Fibroblast of the conjunctiva (primary cell): ENCODE data around the gene KIF1A.
"Not testable (repeated sequence)": the region's sequence is repeated elsewhere in the genome, so short reads cannot be mapped to it uniquely, and the experiment has no call there.

ENCODE experiments used
- DNase-seq: peaks from one replicate; pipeline ENCODE4 v3.0.0-alpha.2; 2010; ENCODE audit warnings: low read depth

KIF1A gene

DNA sequence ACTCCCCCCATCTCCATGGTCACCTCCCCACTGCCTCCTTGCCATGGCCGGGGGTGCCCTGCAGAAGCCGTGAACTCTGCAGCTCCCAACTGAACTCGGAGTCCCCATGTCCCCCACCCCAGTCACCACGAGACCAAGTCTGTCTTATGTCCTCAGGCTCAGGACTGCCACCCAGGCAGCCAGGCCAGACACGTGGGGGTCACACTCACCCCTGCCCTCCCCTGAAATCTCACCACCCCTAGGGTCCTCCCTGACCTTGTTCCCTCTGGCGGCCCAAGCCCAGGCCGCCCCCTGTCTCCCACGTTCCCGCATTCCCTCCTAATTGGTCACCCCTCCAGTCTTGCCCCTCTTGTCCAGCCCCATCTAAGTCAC lies 117.4 kb downstream of the KIF1A start:
- DNase-seq: no peak

DNA sequence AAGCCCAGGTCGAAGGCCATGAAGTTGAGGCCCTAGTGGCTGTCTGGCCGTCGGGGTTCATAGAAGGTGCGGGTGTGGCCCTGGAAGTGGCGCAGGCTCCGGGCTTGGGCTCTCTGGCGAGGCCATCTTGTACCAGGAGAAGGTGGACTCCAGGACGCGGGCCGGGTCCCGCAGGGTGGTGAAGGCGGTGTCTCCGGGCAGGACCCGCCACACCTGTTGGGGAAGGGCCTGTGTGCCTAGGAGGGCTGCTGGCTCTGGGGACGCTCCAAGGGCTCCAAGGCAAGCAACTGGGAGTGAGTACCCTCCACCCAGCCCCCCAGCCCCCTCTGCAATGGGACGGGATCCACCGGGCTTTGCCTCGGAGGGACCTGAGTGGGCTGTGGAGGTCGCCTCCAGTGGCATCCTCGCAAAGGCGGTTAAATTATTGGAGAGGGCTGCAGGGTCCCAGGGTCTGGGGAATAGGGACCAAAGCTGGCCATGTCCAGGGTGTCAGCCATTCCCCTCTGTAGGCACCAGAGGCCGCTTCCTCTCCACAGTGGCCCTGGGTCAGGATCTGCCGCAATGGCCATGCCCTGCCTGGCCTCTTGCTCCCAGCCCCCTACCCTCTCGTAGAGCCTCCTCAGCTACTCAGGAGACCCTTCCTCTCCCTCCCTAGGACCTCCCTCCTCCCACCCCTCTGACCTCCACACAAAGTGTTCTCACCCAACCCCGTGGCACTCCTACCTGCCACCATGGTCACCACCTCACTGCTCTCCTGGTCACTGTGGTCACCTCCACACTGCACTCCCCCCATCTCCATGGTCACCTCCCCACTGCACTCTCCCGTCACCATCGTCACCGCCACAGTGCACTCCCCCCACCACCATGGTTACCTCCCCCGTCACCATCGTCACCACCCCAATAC lies 118.0 kb downstream of the KIF1A start:
- no peak for DNase-seq

DNA sequence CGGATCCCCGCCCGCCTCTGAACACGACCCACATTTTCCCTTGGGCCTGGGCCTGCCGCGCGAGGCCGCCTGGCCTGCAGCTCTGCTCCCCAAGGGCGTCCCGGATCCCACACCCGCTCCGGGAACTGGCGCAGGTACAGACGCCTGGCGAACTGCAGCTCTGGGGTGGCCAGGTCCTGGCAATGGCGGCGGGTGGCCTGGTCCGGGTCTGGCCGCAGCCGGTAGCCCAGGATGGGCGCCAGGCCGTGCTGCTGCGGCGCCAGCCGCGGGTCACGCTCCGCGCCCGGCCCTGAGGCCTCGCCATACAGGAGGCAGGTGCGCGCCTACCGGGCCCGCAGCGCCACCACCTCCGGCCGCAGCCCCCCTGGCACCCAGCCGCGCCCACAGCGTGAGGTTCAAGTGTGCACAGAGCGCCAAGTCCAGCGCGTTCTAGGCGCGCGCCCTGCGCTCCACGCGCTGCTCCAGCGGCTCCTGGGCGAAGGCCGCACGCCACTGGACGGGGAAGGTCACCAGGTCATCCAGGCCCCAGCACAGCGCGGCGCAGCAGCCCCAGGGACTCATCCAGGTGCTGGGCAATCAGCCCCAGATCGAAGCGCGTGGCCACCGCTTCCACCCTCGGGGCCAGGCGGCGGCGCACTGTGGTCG lies 118.8 kb downstream of the KIF1A start:
- no peak for DNase-seq

GRCh38 chr2:240700616-240701015 lies 119.4 kb downstream of the KIF1A start:
- not testable (repeated sequence) for DNase-seq

DNA sequence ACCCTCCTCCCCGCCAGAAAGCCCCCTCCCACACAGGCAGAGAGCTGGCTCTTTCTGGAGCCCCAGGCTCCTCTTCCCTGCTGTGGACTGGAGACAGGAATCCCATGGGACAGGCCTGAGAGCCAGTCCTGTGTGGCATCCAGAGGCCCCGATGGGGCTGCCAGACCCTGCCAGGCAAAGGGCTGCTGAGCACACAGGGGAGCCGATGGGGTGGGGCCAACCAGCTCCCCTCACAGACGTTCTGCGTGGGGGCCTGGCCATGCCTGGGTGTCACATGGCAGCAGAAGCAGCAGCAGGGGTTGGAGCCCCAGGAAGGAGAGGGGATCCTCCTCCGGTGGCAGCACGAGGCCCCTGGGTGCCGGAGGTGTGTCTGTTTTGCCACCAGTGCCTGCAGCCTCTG lies 120.2 kb downstream of the KIF1A start:
- DNase-seq: not testable (repeated sequence)

GRCh38 chr2:240698852-240699561 lies 121.0 kb downstream of the KIF1A start:
- DNase-seq: not testable (repeated sequence)

GRCh38 chr2:240696469-240696868 lies 123.5 kb downstream of the KIF1A start:
- not testable (repeated sequence) for DNase-seq

DNA sequence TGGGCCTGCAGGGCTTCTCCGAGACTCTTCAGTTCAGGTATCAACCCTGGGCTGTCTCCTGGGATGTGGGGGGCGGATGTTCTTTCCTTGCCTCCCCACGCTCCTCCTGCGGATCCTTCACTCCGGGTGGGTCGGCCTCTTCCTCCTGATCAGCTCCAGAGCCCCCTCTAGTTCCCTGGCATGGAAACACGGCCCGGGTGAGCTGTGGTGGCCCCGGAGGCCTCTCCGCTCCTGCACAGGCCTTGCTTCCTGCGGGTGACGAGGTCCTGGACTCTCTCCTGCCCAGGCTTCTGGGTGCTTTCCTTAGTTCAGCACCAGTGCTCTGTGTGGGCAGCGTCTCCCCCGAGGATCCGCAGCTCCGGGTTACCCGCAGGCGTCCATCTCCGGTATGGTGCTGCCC lies 124.4 kb downstream of the KIF1A start:
- DNase-seq: not testable (repeated sequence)

DNA sequence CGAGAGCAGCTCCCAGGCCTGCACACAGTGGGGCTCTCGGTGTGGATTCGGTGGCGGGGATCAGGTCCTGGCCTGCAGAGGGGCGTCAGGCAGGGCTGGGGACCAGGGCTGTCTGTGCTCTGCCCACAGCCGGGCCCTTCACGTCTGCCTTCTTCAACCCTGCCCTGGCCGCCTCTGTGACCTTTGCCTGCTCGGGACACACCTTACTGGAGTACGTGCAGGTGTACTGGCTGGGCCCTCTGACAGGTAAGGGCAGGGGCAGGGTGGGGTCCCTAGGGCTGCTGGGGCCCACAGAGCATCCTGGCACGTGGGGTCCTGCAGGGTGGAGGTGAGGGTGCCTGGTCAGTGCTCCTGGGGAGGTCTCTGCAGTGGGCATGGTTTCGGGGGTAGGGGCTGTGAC lies 125.7 kb downstream of the KIF1A start:
- not testable (repeated sequence) for DNase-seq

DNA sequence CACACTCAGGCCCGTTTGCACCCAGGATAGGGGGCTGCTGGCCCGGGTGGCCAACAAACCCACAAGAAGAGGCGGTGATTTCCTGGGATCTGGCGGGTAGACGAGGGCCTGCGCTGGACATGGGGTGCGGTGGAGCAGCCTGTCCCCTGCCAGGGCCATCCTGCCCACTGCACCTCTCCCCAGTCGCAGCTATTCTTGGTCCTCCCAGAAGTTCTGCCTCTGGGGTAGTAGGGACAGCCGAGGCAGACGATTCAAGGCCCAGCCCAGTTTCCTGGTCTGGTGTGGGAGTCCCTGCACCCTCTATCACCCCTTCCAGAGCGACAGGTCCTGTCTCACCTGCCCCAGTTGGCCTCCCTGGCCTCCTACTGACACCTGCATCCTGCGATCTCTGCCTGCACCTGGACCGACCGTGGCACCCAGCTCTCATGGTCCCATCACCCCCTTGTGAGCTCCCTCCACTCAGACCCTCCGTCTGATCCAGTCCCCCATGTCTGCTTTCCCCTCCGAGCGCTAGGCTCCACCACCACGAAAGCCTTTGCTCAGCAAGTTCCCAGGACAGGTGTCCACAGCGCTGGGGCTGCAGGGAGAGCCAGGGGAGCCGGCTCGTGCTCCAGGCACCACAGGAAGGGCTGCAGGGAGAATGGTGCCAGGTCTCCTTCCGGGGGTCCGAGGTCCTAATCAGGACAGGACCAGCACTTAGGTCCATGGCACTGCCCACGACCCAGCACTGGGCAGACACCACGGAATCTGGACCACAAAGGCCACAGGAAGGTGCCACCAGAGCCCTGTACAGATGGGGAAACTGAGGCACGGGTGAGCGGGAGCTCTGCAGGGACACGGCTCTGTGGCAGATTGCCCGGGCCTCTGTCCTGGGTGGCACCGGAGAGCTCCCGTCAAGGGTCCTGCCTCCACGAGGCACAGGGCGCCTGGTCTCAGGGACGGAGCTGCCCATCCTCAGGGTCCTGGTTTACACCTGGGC lies 127.1 kb downstream of the KIF1A start:
- DNase-seq: not testable (repeated sequence)

- not testable (repeated sequence) for DNase-seq
These were observed 128.2 kb downstream of the KIF1A start, which contains the start of gene AQP12A for GRCh38 chr2:240691631-240692420. TSS of gene AQP12A (plus strand) at chr2:240691866. CDS start at chr2:240691914, 48 bp downstream.

DNA sequence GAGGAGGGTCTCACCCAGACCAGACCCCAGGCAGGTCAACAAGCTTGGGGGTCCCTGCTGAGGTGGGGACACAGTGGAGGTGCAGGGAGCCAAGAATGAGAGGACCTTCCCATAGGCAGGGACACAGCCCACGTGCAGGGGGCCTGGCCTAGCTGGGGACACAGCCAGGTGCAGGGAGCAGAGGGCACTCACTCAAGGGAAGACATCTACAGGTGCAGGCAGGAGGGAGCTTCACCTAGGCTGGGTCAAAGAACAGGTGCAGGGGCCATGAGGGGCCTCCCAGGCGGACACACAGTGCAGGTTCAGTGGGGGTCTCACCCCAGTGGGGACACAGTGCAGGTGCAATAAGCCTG lies 129.0 kb downstream of the KIF1A start:
- not testable (repeated sequence) for DNase-seq

DNA sequence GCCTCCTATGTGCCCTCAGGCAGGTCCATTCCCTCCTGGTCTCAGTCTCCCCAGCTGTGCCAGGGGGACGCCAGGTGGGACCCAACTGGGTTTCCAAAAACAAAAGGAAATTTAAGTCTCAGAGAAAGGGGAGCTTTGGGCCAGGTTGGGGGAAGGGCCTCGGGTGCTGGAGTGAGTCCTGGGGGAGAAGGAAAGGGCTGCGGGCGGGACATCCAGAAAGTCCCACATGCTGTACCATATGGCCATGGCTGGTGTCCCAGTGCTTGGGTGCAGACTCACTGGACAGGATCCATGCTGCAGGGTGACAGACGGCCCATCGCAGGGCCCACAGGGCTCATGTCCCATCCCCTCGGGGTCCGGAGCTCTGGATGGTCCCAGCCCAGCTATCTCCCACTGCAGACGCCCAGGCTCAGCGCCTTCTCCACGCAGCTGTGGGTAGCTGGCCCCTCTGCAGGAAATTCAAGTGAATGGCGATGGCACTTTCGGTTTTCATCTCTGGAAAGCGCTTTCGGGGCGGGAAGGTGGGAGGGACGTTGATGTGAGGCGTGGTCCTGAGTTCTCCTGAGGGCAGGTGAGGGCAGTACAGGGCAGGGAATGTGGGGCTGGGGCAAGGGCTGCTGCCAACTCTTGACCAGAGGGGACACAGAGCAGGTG lies 129.5 kb downstream of the KIF1A start:
- DNase-seq: not testable (repeated sequence)

GRCh38 chr2:240689975-240690374 lies 130.0 kb downstream of the KIF1A start:
- DNase-seq: no peak

GRCh38 chr2:240688553-240688919 lies 131.5 kb downstream of the KIF1A start:
- DNase-seq: no peak

DNA sequence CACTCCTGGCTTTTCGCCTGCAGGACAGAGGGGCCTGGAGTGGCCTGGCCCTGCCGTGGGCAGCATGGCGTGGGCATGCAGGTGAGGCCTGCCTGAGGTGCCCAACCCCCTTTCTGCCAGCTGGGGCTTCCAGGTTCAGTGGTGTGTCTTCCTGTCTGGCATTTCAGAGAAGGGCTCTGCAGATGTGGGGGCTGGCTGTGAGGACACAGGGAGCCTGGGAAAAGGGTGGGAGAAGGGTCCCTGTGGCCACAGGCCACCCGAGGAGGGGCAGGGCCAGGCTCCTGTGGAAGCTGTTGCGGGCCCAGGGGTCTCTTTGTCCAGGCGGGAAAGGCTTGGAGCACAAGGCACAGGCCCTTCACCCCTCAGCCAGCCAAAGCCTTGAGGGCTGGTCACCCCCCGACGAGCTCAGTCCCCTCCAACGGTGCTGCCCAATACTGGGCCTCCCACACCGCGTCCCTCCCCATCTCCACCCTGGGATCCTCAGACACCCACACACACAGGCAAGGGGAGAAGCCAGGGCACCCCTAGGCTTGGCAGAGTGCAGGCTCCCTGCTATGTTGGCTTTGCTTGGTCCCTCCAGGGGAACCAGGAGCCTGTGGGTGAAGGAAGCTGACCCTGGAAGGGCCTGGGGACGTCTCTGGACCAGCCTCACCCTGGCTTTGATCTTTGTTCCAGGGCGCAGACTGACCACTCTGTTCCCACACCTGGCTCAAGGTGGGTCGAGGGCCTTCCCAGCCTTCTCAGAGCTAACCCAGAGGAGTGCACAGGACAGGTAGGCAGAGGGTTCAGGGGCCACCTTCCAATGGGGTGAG lies 132.1 kb downstream of the KIF1A start:
- no peak for DNase-seq

- no peak for DNase-seq
These were observed 132.8 kb downstream of the KIF1A start for GRCh38 chr2:240687045-240687740.

- no peak for DNase-seq
These were observed 133.6 kb downstream of the KIF1A start for GRCh38 chr2:240686460-240686859.
